H9 (cell line): ENCODE data around the gene FCN1. TPM values are rescaled to one million over a fixed set of nuclear protein-coding genes. Genes with fewer than 3 reads are reported as not detected.

Experiments
- DNase-seq: peaks from one replicate; pipeline ENCODE4 v3.0.0-alpha.2; 2017
- H2AFZ ChIP-seq: one replicate; pipeline ENCODE4 v1.6.1; 2013; ENCODE audit warnings: mild to moderate bottlenecking, low read length, control low read depth, moderate library complexity
- H2AK5ac ChIP-seq: 2 replicates; pipeline ENCODE4 v1.6.1; 2013; ENCODE audit warnings: low read length, control low read depth, mixed read lengths; ENCODE audit not compliant: insufficient read length
- H2BK120ac ChIP-seq: one replicate; pipeline ENCODE4 v1.6.1; 2013; ENCODE audit warnings: low read depth, mild to moderate bottlenecking, low read length, control low read depth, inconsistent platforms; ENCODE audit not compliant: poor library complexity, severe bottlenecking
- H2BK12ac ChIP-seq: 2 replicates; pipeline ENCODE4 v1.6.1; 2013; ENCODE audit warnings: low read length, control low read depth, mixed read lengths, low read depth; ENCODE audit not compliant: insufficient read length
- H2BK15ac ChIP-seq: 2 replicates; pipeline ENCODE4 v1.6.1; 2013; ENCODE audit warnings: low read depth, low read length, control low read depth
- H2BK20ac ChIP-seq: one replicate; pipeline ENCODE4 v1.6.1; 2013; ENCODE audit warnings: low read depth, mild to moderate bottlenecking, low read length, control low read depth, inconsistent platforms; ENCODE audit not compliant: poor library complexity, severe bottlenecking
- H2BK5ac ChIP-seq: 2 replicates; pipeline ENCODE4 v1.6.1; 2013; ENCODE audit warnings: low read length, control low read depth, mixed read lengths; ENCODE audit not compliant: insufficient read length
- H3K14ac ChIP-seq: 2 replicates; pipeline ENCODE4 v1.6.1; 2013; ENCODE audit warnings: low read length, control low read depth; ENCODE audit not compliant: insufficient read depth
- H3K18ac ChIP-seq: 2 replicates; pipeline ENCODE4 v1.6.1; 2013; ENCODE audit warnings: low read depth, mild to moderate bottlenecking, mixed read lengths, low read length, control low read depth; ENCODE audit not compliant: insufficient read length
- H3K23ac ChIP-seq: 2 replicates; pipeline ENCODE4 v1.6.1; 2013; ENCODE audit warnings: low read length, control low read depth, mixed read lengths, low read depth; ENCODE audit not compliant: insufficient read length
- H3K23me2 ChIP-seq: 2 replicates; pipeline ENCODE4 v1.6.1; 2013; ENCODE audit warnings: low read depth, mild to moderate bottlenecking, mixed read lengths, low read length, control low read depth; ENCODE audit not compliant: insufficient read length, poor library complexity, severe bottlenecking
- H3K27ac ChIP-seq: 2 replicates; pipeline ENCODE4 v1.5.1; 2013; ENCODE audit warnings: low read length, control low read depth, mixed read lengths, low read depth; ENCODE audit not compliant: insufficient read length
- H3K27me3 ChIP-seq: 2 replicates; pipeline ENCODE4 v1.6.1; 2013; ENCODE audit warnings: low read length, control low read depth, inconsistent platforms; ENCODE audit not compliant: insufficient read depth
- H3K4ac ChIP-seq: 2 replicates; pipeline ENCODE4 v1.6.1; 2013; ENCODE audit warnings: low read depth, mild to moderate bottlenecking, control low read depth, inconsistent platforms, low read length, moderate library complexity
- H3K4me1 ChIP-seq: 2 replicates; pipeline ENCODE4 v1.6.1; 2013; ENCODE audit warnings: low read length, control low read depth, inconsistent platforms; ENCODE audit not compliant: insufficient read depth
- H3K4me2 ChIP-seq: 2 replicates; pipeline ENCODE4 v1.6.1; 2013; ENCODE audit warnings: low read length, control low read depth, mixed read lengths; ENCODE audit not compliant: insufficient read length, insufficient read depth
- H3K56ac ChIP-seq: 2 replicates; pipeline ENCODE4 v1.6.1; 2013; ENCODE audit warnings: low read depth, mild to moderate bottlenecking, mixed read lengths, low read length, control low read depth; ENCODE audit not compliant: insufficient read length
- H3K79me1 ChIP-seq: 2 replicates; pipeline ENCODE4 v1.6.1; 2013; ENCODE audit warnings: low read depth, mild to moderate bottlenecking, moderate library complexity, low read length, control low read depth, inconsistent platforms; ENCODE audit not compliant: insufficient read depth, poor library complexity, severe bottlenecking
- H3K79me2 ChIP-seq: 2 replicates; pipeline ENCODE4 v1.6.1; 2013; ENCODE audit warnings: low read length, control low read depth, inconsistent platforms; ENCODE audit not compliant: insufficient read depth
- H3K9ac ChIP-seq: 2 replicates; pipeline ENCODE4 v1.6.1; 2013; ENCODE audit warnings: low read length, control low read depth, mixed read lengths; ENCODE audit not compliant: insufficient read length; ENCODE audit errors: extremely low read depth
- H3K9me3 ChIP-seq: one replicate; pipeline ENCODE4 v1.6.1; 2013; ENCODE audit warnings: low read depth, low read length, inconsistent platforms; ENCODE audit not compliant: control insufficient read depth
- H3T11ph ChIP-seq: one replicate; pipeline ENCODE4 v1.6.1; 2013; ENCODE audit warnings: mild to moderate bottlenecking, low read length, control low read depth, inconsistent platforms
- H4K20me1 ChIP-seq: one replicate; pipeline ENCODE4 v1.6.1; 2013; ENCODE audit not compliant: control insufficient read depth, insufficient read length, insufficient read depth
- H4K5ac ChIP-seq: 2 replicates; pipeline ENCODE4 v1.6.1; 2013; ENCODE audit warnings: low read depth, mild to moderate bottlenecking, mixed read lengths, low read length, control low read depth; ENCODE audit not compliant: insufficient read length
- H4K8ac ChIP-seq: replicated peaks from 2 replicates; pipeline ENCODE4 v1.6.1; 2013; ENCODE audit warnings: low read length, control low read depth, mixed read lengths, low read depth; ENCODE audit not compliant: insufficient read length
- H4K91ac ChIP-seq: 2 replicates; pipeline ENCODE4 v1.6.1; 2013; ENCODE audit warnings: low read depth, mild to moderate bottlenecking, moderate library complexity, mixed read lengths, low read length, control low read depth; ENCODE audit not compliant: insufficient read length
- H3K27ac Mint-ChIP-seq, 3 experiments: 2 replicates in 2 of 3; 3 replicates in 1 of 3; pipeline ENCODE4 v1.8.0; 2020 to 2021; ENCODE audit warnings: mixed read lengths in 3 of 3, mild to moderate bottlenecking in 1 of 3, moderate library complexity in 1 of 3
- H3K27me3 Mint-ChIP-seq: 2 replicates; pipeline ENCODE4 v1.8.0; 2021; ENCODE audit warnings: low read depth, mild to moderate bottlenecking, moderate library complexity, mixed read lengths
- H3K36me3 Mint-ChIP-seq, 3 experiments: 2 replicates in 2 of 3; 3 replicates in 1 of 3; pipeline ENCODE4 v1.8.0; 2020 to 2021; ENCODE audit warnings: low read depth in 3 of 3, mixed read lengths in 3 of 3; ENCODE audit not compliant: insufficient read depth in 1 of 3
- H3K4me1 Mint-ChIP-seq, 2 experiments: 2 replicates each; pipeline ENCODE4 v1.8.0; 2020; ENCODE audit warnings: mixed read lengths in 2 of 2
- H3K4me3 Mint-ChIP-seq, 2 experiments: 2 replicates in 1 of 2; 3 replicates in 1 of 2; pipeline ENCODE4 v1.8.0; 2020 to 2021; ENCODE audit warnings: mild to moderate bottlenecking in 2 of 2, mixed read lengths in 2 of 2, moderate library complexity in 1 of 2
- H3K9me3 Mint-ChIP-seq, 2 experiments: 2 replicates in 1 of 2; 3 replicates in 1 of 2; pipeline ENCODE4 v1.8.0; 2020; ENCODE audit warnings: mild to moderate bottlenecking in 2 of 2, mixed read lengths in 2 of 2, moderate library complexity in 1 of 2
- CTCF ChIP-seq: fragments of 200-600 bp; sonication (generic); conservative IDR thresholded peaks from 3 replicates; pipeline ENCODE4 v1.8.0; 2021; ENCODE audit warnings: antibody characterized with exemption, mild to moderate bottlenecking
- WGBS: extraction: QIAGEN DNeasy Blood & Tissue Kit; methylation state at CpG from one replicate; pipeline ENCODE4 v1.1.7; 2013; ENCODE audit warnings: missing lambda C conversion rate, low lambda C conversion rate, mixed read lengths; ENCODE audit not compliant: insufficient read length; ENCODE audit errors: extremely low coverage; 5-methylcytosine and 5-hydroxymethylcytosine counted together
- total RNA-seq: library from RNA; stranded (reverse); gene quantifications from 2 replicates; pipeline ENCODE4 v1.2.1, GENCODE V29; 2021

Gene FCN1
- total RNA-seq, 1 experiment from 2014 or later: not detected

- Histone ChIP-seq H2AFZ (no peak overlapping the region), H3K23ac (no peak overlapping the region), H3K56ac (no peak overlapping the region), H4K91ac (no peak overlapping the region), H3K18ac (no peak overlapping the region), H3K79me2 (no peaks in the 10 kb centered on the region), H4K20me1 (no peaks in the 10 kb centered on the region), H2AK5ac (no peak overlapping the region), H3T11ph (no peak overlapping the region), H3K27ac (no peak overlapping the region), H4K8ac (no peak overlapping the region), H3K27me3 (no peaks in the 10 kb centered on the region), H2BK15ac (no peak overlapping the region), H3K9me3 (no peaks in the 10 kb centered on the region), H3K23me2 (no peaks in the 10 kb centered on the region), H2BK5ac (no peak overlapping the region), H2BK12ac (no peak overlapping the region), H4K5ac (no peak overlapping the region), H2BK20ac (no peak overlapping the region), H3K4ac (no peak overlapping the region), H3K14ac (no peak overlapping the region), H3K4me2 (no peak overlapping the region), H2BK120ac (no peak overlapping the region), H3K79me1 (no peaks in the 10 kb centered on the region), H3K4me1 (no peaks in the 10 kb centered on the region), H3K9ac (no peak overlapping the region)
- no peak for TF ChIP-seq CTCF
- WGBS: no CpG with 5 or more reads among the region's 13 CpGs
- no peaks in the 10 kb centered on the region for H3K36me3 Mint-ChIP-seq
- no peaks in the 10 kb centered on the region for H3K9me3 Mint-ChIP-seq
- no peaks in the 10 kb centered on the region; the same call in none of the 2 replicates for H3K27me3 Mint-ChIP-seq
- H3K4me3 Mint-ChIP-seq: no peak overlapping the region
- H3K4me1 Mint-ChIP-seq: no peaks in the 10 kb centered on the region
- DNase-seq: no peak
- no peak overlapping the region for H3K27ac Mint-ChIP-seq
These were observed 36.4 kb downstream of the FCN1 start for GRCh38 chr9:134881313-134881670.
